Neural progenitor cell (in vitro differentiated cells): ENCODE results near the gene SH2D3C.

Experiments
- EZH2 ChIP-seq: fragments of 200-600 bp; sonication (generic); IDR thresholded peaks from 2 replicates; pipeline ENCODE4 v1.6.1; 2017; ENCODE audit warnings: antibody characterized with exemption, mild to moderate bottlenecking, moderate library complexity
- TF ChIP-seq, protein P1 (sequence below): fragments of 200-600 bp; sonication (generic); IDR thresholded peaks from 2 replicates; pipeline ENCODE4 v1.5.1; 2017; ENCODE audit warnings: antibody characterized with exemption, mild to moderate bottlenecking

- TF ChIP-seq, protein P1, sequence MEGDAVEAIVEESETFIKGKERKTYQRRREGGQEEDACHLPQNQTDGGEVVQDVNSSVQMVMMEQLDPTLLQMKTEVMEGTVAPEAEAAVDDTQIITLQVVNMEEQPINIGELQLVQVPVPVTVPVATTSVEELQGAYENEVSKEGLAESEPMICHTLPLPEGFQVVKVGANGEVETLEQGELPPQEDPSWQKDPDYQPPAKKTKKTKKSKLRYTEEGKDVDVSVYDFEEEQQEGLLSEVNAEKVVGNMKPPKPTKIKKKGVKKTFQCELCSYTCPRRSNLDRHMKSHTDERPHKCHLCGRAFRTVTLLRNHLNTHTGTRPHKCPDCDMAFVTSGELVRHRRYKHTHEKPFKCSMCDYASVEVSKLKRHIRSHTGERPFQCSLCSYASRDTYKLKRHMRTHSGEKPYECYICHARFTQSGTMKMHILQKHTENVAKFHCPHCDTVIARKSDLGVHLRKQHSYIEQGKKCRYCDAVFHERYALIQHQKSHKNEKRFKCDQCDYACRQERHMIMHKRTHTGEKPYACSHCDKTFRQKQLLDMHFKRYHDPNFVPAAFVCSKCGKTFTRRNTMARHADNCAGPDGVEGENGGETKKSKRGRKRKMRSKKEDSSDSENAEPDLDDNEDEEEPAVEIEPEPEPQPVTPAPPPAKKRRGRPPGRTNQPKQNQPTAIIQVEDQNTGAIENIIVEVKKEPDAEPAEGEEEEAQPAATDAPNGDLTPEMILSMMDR = no peak
- no peak for TF ChIP-seq EZH2
Observed at GRCh38 chr9:127793093-127793708, 14.7 kb upstream of the SH2D3C start.
